ENCODE measurements around the gene ZNF74. TPM values are rescaled to one million over a fixed set of nuclear protein-coding genes. Genes with fewer than 3 reads are reported as not detected.

ZNF74 gene
- total and polyA plus RNA-seq, 5 donors from 2014 or later: 3.4 to 5.9 (median 4.1) TPM

DNA sequence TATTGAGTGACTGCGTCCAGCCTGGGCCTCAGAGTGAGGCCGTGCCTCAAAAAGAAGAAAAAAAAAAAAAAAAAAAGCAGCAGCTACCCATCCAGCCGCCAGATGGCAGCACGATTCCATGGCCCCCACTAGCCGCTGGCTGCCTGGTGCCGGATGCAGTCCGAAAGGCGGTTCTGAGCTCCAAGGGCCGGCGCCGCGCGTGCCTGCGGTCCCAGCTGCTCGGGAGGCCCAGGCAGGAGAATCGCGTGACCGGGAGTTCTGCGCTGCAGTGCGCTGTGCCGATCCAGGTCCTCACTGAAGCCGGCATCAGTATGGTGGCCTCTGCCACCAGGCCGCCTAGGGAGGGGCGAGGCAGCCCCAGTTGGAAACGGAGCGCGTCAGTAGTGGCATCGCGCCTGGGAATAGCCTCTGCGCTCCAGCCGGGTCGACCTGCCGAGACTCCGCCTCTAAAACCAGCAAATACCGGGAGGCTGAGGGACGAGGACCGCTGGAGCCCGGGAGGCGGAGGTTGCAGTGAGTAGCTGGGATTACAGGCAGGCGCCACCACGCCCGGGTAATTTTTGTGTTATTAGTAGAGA lies 24.3 kb downstream of the ZNF74 start:
- H3K4me3 ChIP-seq (ENCODE audit: low read depth, low read length): no peak overlapping the region
- DNase-seq: peak; percentile 70 to 75 (median 73)
- H3K27ac Mint-ChIP-seq: no peak overlapping the region

GRCh38 chr22:20419664-20419951 lies 25.7 kb downstream of the ZNF74 start:
- H3K36me3 ChIP-seq (ENCODE audit: control insufficient read depth, insufficient read depth, low read length): no peaks in the 10 kb centered on the region
- H3K36me3 Mint-ChIP-seq: no peaks in the 10 kb centered on the region
- no peak overlapping the region for H3K27ac ChIP-seq (ENCODE audit: insufficient read depth, low read length, poor library complexity, severe bottlenecking)
- H3K4me3 Mint-ChIP-seq: no peak overlapping the region
- DNase-seq (no peak), ATAC-seq (ENCODE audit: low read depth in 2 of 2) (no peak)
- H3K4me1 Mint-ChIP-seq: peaks cover 0 to 9% (median 4%) of the 10 kb centered on the region in 4 donors
- H3K4me3 ChIP-seq (ENCODE audit: low read depth, low read length): no peak overlapping the region
- peaks cover 11% of the 10 kb centered on the region for H3K27me3 Mint-ChIP-seq
- H3K4me1 ChIP-seq (ENCODE audit: control insufficient read depth, insufficient read depth, low read length, poor library complexity, severe bottlenecking): peaks cover 6% of the 10 kb centered on the region
- no peak overlapping the region for H3K27ac Mint-ChIP-seq
- no peaks in the 10 kb centered on the region for H3K9me3 ChIP-seq (ENCODE audit: control insufficient read depth in 2 of 2, low read length in 2 of 2)
- H3K9me3 Mint-ChIP-seq: peaks cover 0 to 3% (median 0%) of the 10 kb centered on the region in 7 donors
- H3K27me3 ChIP-seq (ENCODE audit: control insufficient read depth, insufficient read depth, low read length): no peaks in the 10 kb centered on the region

More for the DNA sequence above, 24.3 kb downstream of the ZNF74 start:
- no peaks in the 10 kb centered on the region for H3K27me3 ChIP-seq (ENCODE audit: control insufficient read depth, insufficient read depth, low read length)
- no peaks in the 10 kb centered on the region for H3K36me3 ChIP-seq (ENCODE audit: control insufficient read depth, insufficient read depth, low read length)
- H3K27ac ChIP-seq (ENCODE audit: insufficient read depth, low read length, poor library complexity, severe bottlenecking): no peak overlapping the region
- peak overlapping the region; percentile 19 to 66 (median 58) for H3K4me3 Mint-ChIP-seq
- no peaks in the 10 kb centered on the region for H3K9me3 Mint-ChIP-seq
- peaks cover 6% of the 10 kb centered on the region for H3K4me1 ChIP-seq (ENCODE audit: control insufficient read depth, insufficient read depth, low read length, poor library complexity, severe bottlenecking)
- no peaks in the 10 kb centered on the region for H3K36me3 Mint-ChIP-seq
- H3K27me3 Mint-ChIP-seq: peaks cover 6% of the 10 kb centered on the region
- peaks cover 0 to 4% (median 1%) of the 10 kb centered on the region in 4 donors for H3K4me1 Mint-ChIP-seq
- peak; percentile 72 to 76 for ATAC-seq (ENCODE audit: low read depth in 2 of 2)
- no peaks in the 10 kb centered on the region for H3K9me3 ChIP-seq (ENCODE audit: control insufficient read depth in 2 of 2, low read length in 2 of 2)

DNA sequence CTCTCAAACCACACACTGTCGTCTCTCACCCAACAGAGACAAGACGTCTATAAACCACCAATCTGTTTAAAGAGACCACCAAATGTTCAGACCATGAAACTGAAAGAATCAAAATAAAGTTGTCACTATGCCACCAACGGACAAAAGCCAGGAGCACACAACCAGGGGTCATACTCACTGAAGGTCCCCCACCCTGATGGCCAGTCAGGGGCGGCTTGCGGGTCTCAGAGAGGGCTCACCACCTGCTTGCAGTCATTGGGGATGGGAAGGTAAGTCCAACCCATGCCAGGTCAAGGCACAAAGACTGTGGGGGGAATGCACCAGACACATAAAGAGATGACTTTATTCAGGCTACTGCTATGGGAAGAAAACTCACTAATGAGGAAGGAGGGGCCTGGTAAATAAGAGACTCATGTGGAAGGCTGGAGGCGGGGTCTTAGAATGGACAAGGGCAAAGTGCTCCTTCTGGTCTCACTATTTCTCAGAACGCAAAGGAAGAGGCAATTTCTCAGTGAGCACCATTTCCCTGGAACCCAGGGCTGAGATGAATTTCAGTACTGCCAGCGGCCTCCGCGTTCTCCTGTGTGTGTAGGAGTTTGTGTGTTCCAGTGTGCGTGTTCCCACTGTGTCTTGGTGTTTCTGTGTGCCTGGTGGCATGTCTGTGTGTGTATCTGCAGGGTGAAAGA lies 26.3 kb downstream of the ZNF74 start:
- DNase-seq (no peak), ATAC-seq (ENCODE audit: low read depth in 2 of 2) (no peak)
- Histone ChIP-seq H3K4me3 (ENCODE audit: low read depth, low read length) (no peak overlapping the region), H3K36me3 (ENCODE audit: control insufficient read depth, insufficient read depth, low read length) (no peaks in the 10 kb centered on the region), H3K9me3 (ENCODE audit: control insufficient read depth in 2 of 2, low read length in 2 of 2) (no peaks in the 10 kb centered on the region), H3K27ac (ENCODE audit: insufficient read depth, low read length, poor library complexity, severe bottlenecking) (no peak overlapping the region), H3K27me3 (ENCODE audit: control insufficient read depth, insufficient read depth, low read length) (no peaks in the 10 kb centered on the region), H3K4me1 (ENCODE audit: control insufficient read depth, insufficient read depth, low read length, poor library complexity, severe bottlenecking) (peaks cover 6% of the 10 kb centered on the region)
- peaks cover 0 to 11% (median 4%) of the 10 kb centered on the region in 4 donors for H3K4me1 Mint-ChIP-seq
- H3K27ac Mint-ChIP-seq: no peak overlapping the region
- H3K27me3 Mint-ChIP-seq: peaks cover 11% of the 10 kb centered on the region
- peaks cover 0 to 3% (median 0%) of the 10 kb centered on the region in 7 donors for H3K9me3 Mint-ChIP-seq
- H3K4me3 Mint-ChIP-seq: no peak overlapping the region
- no peaks in the 10 kb centered on the region for H3K36me3 Mint-ChIP-seq

- Mint-ChIP-seq H3K9me3 (peaks cover 0 to 3% (median 0%) of the 10 kb centered on the region in 7 donors), H3K4me1 (peaks cover 0 to 11% (median 4%) of the 10 kb centered on the region in 4 donors), H3K27ac (no peak overlapping the region), H3K36me3 (no peaks in the 10 kb centered on the region), H3K27me3 (peaks cover 11% of the 10 kb centered on the region), H3K4me3 (no peak overlapping the region)
- Histone ChIP-seq H3K36me3 (ENCODE audit: control insufficient read depth, insufficient read depth, low read length) (no peaks in the 10 kb centered on the region), H3K4me3 (ENCODE audit: low read depth, low read length) (no peak overlapping the region), H3K27me3 (ENCODE audit: control insufficient read depth, insufficient read depth, low read length) (no peaks in the 10 kb centered on the region), H3K27ac (ENCODE audit: insufficient read depth, low read length, poor library complexity, severe bottlenecking) (no peak overlapping the region), H3K4me1 (ENCODE audit: control insufficient read depth, insufficient read depth, low read length, poor library complexity, severe bottlenecking) (peaks cover 15% of the 10 kb centered on the region), H3K9me3 (ENCODE audit: control insufficient read depth in 2 of 2, low read length in 2 of 2) (no peaks in the 10 kb centered on the region)
- DNase-seq: no peak
- ATAC-seq (ENCODE audit: low read depth in 2 of 2): no peak
Measured at GRCh38 chr22:20421507-20421874, 27.5 kb downstream of the ZNF74 start.

- Mint-ChIP-seq H3K9me3 (peaks cover 0 to 3% (median 0%) of the 10 kb centered on the region in 7 donors), H3K4me3 (no peak overlapping the region), H3K27me3 (peaks cover 19% of the 10 kb centered on the region), H3K4me1 (peaks cover 0 to 15% (median 8%) of the 10 kb centered on the region in 4 donors), H3K27ac (no peak overlapping the region), H3K36me3 (peaks cover 6% of the 10 kb centered on the region)
- Histone ChIP-seq H3K27ac (ENCODE audit: insufficient read depth, low read length, poor library complexity, severe bottlenecking) (no peak overlapping the region), H3K36me3 (ENCODE audit: control insufficient read depth, insufficient read depth, low read length) (no peaks in the 10 kb centered on the region), H3K4me3 (ENCODE audit: low read depth, low read length) (no peak overlapping the region), H3K9me3 (ENCODE audit: control insufficient read depth in 2 of 2, low read length in 2 of 2) (no peaks in the 10 kb centered on the region), H3K4me1 (ENCODE audit: control insufficient read depth, insufficient read depth, low read length, poor library complexity, severe bottlenecking) (peaks cover 15% of the 10 kb centered on the region), H3K27me3 (ENCODE audit: control insufficient read depth, insufficient read depth, low read length) (no peaks in the 10 kb centered on the region)
- DNase-seq (no peak), ATAC-seq (ENCODE audit: low read depth in 2 of 2) (no peak)
Measured at GRCh38 chr22:20422271-20423007, 28.5 kb downstream of the ZNF74 start.

- peaks cover 23% of the 10 kb centered on the region for H3K27me3 Mint-ChIP-seq
- Histone ChIP-seq H3K4me1 (ENCODE audit: control insufficient read depth, insufficient read depth, low read length, poor library complexity, severe bottlenecking) (peaks cover 11% of the 10 kb centered on the region), H3K36me3 (ENCODE audit: control insufficient read depth, insufficient read depth, low read length) (no peaks in the 10 kb centered on the region), H3K27me3 (ENCODE audit: control insufficient read depth, insufficient read depth, low read length) (no peaks in the 10 kb centered on the region), H3K9me3 (ENCODE audit: control insufficient read depth in 2 of 2, low read length in 2 of 2) (no peaks in the 10 kb centered on the region), H3K27ac (ENCODE audit: insufficient read depth, low read length, poor library complexity, severe bottlenecking) (no peak overlapping the region), H3K4me3 (ENCODE audit: low read depth, low read length) (no peak overlapping the region)
- peaks cover 0 to 14% (median 8%) of the 10 kb centered on the region in 4 donors for H3K4me1 Mint-ChIP-seq
- peak overlapping the region in 3 of 4 donors; percentile 45 to 86 (median 51) for H3K4me3 Mint-ChIP-seq
- DNase-seq (no peak), ATAC-seq (ENCODE audit: low read depth in 2 of 2) (no peak)
- H3K27ac Mint-ChIP-seq: peak overlapping the region in 1 of 3 donors; percentile 45
- peaks cover 0 to 3% (median 0%) of the 10 kb centered on the region in 7 donors for H3K9me3 Mint-ChIP-seq
- H3K36me3 Mint-ChIP-seq: peaks cover 6% of the 10 kb centered on the region
Measured at GRCh38 chr22:20423008-20423905, 29.3 kb downstream of the ZNF74 start.

- H3K27ac Mint-ChIP-seq: no peak overlapping the region
- peaks cover 6% of the 10 kb centered on the region for H3K36me3 Mint-ChIP-seq
- H3K27me3 Mint-ChIP-seq: peaks cover 31% of the 10 kb centered on the region
- H3K4me3 Mint-ChIP-seq: peak overlapping the region in 3 of 4 donors; percentile 62 to 86 (median 70)
- Histone ChIP-seq H3K4me1 (ENCODE audit: control insufficient read depth, insufficient read depth, low read length, poor library complexity, severe bottlenecking) (peaks cover 16% of the 10 kb centered on the region), H3K4me3 (ENCODE audit: low read depth, low read length) (no peak overlapping the region), H3K36me3 (ENCODE audit: control insufficient read depth, insufficient read depth, low read length) (no peaks in the 10 kb centered on the region), H3K27ac (ENCODE audit: insufficient read depth, low read length, poor library complexity, severe bottlenecking) (no peak overlapping the region), H3K27me3 (ENCODE audit: control insufficient read depth, insufficient read depth, low read length) (no peaks in the 10 kb centered on the region), H3K9me3 (ENCODE audit: control insufficient read depth in 2 of 2, low read length in 2 of 2) (no peaks in the 10 kb centered on the region)
- peaks cover 0 to 3% (median 0%) of the 10 kb centered on the region in 7 donors for H3K9me3 Mint-ChIP-seq
- H3K4me1 Mint-ChIP-seq: peaks cover 0 to 15% (median 10%) of the 10 kb centered on the region in 4 donors
- DNase-seq (no peak), ATAC-seq (ENCODE audit: low read depth in 2 of 2) (no peak)
Measured at GRCh38 chr22:20423906-20424551, 30.1 kb downstream of the ZNF74 start.
